CD4-positive, alpha-beta T cell treated with Interleukin-12 subunit alpha and Interleukin-12 subunit beta, for 1 hour (primary cell): Measurements from ENCODE around the gene ASPN.

Experiments used
- DNase-seq: peaks from one replicate; pipeline ENCODE4 v3.0.0-alpha.2; 2020

Gene ASPN

DNA sequence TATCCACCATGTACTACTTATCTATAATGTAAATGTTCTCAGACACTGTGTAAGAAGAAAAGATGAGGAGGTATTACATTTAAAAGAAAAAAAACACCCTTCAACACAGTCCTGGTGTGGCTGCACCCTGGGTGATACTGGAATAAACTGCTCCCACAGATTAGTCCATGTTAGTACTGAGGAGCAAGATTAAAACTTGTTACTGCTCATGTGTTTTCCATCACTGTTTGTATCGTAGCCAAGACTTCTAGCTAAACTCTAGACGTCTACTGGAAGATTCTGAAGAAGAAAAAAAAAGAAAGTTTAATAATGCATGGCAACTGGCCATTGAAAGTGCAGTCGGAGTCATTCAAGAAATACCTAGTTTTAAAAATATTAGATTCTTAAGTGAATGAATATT is at the start of gene ASPN:
Gene ASPN (minus strand): TSS at position 178 of the 400 bp plus-strand sequence.
- no peak for DNase-seq

DNA sequence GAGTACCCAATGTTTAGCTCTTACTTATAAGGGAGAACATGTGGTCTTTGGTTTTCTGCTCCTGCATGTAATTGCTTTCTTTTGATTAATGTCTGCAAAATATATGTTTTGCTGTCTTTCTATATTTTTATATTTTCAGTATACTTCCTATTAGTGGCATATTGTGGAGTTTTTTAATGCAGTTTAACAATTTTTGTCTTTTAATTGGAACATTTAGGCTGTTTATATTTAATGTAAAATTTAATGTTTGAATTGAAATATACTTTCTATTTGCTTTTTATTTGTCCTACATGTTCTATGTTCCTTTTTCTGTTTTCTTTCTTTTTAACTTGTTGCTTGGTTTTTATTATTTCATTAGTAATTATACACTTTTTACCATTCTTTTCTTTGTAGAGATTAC is 48.6 kb upstream of the ASPN start:
- no peak for DNase-seq

DNA sequence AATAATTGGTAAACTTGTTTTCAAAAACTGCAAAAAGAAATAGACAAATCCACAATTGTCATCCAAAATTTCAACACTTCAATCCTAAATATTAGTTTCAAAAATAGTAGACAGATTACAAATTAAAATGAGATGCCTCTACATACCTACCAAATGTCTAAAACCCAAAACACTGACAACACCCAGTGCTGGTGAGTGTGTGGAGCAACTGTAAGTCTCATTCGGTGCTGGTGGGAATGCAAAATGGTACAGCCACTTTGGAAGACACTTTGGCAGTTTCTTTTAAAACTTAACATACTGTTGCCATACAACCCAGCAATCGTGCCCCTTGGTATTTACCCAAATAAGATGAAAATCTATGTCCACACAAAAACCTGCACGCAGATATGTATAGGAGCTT is 46.8 kb upstream of the ASPN start:
- no peak for DNase-seq

DNA sequence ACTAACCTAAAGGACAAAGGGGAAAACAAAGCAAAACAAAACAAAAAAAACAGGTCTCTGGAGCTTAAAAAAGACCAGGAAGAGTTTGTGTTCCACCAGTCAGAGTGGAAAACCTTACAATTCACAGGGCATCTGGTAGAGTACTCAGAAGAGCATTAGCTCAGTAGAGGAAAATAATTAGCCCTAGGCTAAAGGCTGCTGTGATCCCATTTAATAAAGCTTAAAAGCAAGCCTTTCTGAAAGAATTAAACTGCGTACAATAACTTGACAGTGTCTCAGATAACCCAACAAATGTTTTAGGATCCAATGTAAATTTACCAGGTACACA is 46.2 kb upstream of the ASPN start:
- DNase-seq = no peak

DNA sequence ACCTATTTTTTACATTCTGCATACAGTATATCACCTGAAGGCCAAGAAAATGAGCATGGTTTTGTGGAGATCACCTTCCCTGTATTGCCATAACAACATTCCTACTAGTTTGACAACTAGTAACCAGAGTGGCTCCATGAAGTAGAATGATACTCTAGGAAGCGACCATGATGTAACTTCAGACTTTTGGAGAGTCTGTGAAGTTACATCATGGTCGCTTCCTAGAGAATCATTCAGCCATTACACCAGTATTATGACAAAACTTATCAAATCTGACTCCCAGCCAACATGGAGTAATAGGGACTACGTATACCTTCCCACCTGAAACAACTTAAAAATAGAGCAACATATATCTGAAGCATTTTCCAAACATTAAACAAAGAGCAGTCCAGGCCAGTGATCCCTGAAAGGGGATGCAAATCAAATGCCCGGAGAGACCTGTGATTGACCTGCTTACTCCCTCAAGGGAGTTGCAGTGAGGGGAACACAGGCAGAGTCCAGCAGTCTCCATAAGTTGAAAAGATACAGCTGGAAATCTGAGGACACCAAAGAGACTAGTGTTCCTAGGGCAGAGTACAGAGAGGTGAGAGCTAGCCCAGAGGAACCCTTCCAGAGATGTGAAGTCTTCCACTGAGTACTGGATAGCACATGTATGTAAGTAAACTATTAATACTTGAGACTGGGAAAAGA is 45.7 kb upstream of the ASPN start:
- no peak for DNase-seq

DNA sequence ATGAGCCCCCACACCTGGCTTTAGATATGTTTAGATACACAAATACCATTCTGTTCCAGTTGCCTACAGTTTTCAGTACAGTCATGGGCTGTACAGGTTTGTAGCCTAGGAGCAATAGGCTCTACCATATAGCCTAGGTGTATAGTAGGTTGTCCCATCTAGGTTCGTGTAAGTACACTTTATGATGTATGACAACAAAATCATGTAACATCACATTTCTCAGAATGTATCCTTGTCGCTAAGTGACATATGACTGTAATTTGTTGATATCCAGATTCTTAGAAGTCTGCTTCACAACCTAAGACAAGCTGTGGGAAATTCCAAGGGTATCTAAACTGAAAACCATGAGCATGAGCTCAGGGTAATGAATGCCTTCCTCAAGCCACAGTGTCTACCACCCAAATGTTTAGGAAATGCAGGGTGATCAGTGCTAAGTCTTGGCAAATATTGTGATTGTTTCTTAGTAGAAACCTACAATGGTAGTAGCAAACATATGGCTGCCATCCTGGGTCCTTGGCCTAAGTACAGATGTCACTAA is 45.1 kb upstream of the ASPN start:
- no peak for DNase-seq

DNA sequence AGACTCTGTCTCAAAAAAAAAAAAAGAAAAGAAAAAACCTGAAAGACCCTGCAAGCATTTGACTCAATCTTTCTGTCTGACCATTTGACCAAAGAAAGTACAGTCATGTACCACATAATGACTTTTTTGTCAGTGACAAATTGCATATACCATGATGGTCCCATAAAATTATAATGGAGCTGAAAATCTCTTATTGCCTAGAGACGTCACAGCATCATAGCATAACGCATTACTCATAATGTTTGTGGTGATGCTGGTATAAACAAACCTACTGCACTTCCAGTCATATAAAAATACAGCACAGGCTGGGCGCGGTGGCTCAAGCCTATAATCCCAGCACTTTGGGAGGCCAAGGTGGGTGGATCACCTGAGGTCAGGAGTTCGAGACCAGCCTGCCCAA is 43.0 kb upstream of the ASPN start:
- no peak for DNase-seq

DNA sequence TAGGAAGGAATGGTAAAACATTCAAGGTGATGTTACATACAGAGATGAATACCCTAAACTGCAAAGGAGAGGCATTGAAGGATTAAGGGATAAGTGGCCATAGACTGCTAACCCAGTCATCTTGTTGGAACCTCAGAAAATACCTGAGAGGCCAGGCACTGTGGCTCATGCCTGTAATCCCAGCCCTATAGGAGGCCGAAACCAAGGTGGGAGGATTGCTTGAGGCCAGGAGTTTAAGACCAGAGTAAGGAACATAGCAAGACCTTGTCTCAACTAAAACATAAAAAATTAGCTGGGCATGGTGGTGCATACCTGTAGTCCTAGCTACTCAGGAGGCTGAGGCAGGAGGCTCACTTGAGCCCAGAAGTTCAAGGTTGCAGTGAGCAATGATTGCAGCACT is 42.6 kb upstream of the ASPN start:
- DNase-seq = no peak

DNA sequence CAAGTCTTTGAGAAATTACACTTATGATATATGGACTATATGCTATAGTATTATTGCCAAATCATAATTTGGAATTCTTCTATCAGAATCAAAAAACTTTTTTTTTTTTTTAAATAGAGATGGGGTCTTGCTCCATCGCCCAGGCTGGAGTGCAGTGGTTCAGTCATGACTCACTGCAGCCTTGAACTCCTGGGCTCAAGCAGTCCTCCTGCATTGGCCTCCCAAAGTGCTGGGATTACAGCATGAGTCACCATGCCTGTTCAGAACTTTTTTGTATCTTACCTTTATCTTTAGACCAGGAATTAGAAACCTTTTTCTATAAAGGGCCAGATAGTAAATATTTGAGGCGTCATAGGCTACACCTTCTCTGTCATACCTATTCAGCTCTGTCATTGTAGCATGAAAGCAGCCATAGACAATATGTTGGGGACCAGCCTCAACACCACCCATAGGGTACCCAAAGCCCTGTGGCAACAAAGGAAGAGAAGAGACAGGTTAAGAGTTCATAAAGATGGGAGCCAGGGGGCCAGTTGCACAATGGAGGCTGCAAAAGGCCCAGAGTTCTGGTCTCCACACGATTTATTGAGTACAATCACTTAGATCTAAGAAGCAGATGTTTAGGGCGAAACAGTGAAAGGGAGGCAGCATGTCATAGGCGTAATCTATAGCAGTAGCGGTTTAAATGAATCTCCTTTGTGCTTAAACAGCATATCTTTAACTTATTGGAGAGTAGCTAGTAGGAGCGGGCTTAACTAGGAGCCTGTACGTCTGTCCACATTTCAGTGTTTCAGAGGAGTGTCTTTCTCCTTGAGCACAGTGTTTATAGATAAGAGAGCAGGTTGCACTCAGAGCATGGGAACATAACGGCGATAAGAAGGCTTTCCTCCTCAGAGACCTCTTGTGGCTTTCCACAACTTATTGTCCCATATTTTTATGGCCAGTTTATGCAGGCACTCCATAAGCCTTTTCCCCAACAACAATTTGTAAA is 41.0 kb upstream of the ASPN start:
- DNase-seq = no peak

DNA sequence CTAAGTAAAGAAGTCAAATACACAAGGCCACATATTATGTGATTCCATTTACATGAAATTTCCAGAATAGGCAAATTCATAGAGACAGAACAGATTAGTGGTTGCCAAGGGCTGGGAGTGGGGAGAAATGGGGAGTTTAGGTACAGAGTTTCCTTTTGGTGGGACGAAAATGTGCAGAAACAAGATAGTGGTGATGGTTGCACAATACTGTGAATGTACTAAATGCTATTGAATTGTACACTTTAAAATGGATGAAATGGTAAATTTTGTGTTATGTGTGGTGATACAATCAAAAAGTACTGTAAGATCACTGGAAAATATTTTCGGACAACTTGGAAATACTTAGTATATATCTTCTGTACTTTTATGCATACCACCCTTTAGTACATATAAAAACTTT is 38.5 kb upstream of the ASPN start:
- no peak for DNase-seq

DNA sequence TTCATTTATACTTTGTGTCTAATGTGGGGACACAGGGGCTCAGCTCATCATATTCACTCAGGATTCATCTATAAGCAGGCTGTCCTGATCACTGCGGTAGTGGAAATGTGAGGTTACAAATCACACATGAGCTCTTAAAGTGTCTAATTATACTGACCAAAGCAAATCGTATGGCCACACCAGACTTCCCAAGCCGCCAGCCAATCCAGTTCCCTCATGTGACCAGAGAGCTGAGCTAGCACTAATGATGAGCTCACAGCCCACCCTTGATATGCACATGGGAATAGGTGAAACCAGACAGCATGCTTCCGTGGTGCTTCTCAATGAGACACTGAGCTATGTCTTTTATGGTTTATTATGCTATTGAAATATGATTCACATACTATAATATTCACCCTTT is 35.9 kb upstream of the ASPN start:
- no peak for DNase-seq

DNA sequence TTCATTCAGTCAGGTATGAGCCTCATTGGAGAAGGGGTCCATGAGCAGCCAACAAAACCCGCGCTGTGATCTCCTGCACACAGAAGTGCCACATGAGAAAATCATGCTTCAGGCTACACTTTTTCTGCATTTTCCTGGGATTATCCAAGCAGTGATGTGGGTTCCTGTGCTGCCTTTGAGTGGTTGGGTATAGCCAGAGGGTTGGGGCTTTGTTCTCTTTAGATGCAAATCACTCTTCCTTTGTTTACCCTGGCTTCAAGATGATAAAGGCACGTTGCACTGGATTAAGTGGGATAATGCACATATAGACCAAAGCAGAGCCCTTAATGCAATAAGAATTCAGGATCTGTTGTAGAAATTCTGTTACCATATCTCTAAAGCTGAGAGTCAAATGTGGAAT is 34.7 kb upstream of the ASPN start:
- no peak for DNase-seq

DNA sequence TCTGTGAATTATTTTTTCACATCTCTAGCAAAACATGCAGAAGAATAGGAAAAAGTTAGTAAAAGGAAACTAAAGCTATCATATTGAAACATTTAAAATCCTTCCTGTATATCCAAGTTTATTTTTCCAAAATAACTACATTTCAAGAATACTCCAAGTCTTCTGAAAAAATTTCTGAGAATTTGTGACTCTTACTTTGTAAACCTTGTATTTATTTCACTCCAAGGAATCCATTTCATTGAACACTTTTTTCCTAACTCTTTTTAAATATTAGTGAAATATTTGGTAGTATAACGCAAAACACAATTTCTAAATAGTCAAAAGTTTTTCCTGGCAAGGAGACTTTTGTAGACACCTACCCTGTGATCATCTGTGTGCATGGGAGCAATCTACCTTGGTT is 34.2 kb upstream of the ASPN start:
- no peak for DNase-seq

DNA sequence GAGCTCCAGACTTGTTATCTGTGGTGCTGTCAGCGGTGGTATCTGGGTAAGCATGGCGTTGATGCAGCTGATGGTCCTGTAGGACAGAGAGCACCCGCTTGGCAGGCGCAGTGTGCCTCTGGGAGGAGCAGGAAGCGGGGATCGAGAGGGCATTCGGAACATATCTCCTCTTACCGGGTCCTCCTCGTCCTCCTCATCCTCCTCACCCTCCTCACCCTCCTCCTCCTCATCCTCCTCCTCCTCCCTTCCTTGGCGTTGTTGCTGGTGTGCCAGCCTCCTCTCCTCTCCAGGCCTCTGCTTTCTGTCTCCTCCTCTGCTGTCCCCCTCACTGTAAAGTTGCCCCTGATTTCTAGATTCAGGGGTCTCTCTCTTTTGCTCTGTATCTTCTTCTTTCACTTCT is 32.3 kb upstream of the ASPN start:
- no peak for DNase-seq

DNA sequence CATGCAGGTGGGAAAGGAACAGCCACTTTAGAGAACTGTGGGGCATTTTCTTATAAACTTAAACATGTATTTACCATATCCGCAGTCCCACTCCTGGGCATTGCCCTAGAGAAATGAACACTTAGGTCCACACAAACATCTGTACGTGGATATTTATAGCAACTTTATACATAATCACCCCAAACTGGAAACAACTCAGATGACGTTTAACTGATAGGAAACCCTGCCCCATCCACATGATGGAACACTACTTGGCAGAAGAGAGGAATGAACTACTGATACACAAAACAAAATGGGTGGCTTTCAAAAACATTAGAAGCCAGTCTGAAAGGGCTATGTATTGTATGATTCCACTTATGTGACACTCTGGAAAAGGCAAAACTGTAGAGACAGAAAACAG is 31.0 kb upstream of the ASPN start:
- DNase-seq = no peak

DNA sequence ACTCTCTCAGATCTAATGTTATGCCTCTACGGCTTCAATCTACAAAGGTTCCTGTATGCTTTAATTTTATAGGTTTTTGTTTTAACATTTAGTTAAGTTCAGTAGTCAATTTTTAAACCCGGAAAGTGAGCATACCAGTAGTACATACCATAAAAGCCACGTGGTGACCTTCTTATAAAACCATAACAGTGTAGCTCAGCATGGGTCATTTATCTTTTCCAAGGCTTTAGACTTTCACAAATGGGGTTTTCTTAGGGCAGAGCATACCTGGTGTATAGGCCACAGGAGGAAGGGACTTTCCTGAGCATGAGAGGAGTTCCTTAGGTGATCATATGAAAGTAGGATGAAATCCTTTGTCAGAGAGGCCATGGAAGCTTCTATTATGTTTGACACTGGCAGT is 30.3 kb upstream of the ASPN start:
- DNase-seq = no peak

DNA sequence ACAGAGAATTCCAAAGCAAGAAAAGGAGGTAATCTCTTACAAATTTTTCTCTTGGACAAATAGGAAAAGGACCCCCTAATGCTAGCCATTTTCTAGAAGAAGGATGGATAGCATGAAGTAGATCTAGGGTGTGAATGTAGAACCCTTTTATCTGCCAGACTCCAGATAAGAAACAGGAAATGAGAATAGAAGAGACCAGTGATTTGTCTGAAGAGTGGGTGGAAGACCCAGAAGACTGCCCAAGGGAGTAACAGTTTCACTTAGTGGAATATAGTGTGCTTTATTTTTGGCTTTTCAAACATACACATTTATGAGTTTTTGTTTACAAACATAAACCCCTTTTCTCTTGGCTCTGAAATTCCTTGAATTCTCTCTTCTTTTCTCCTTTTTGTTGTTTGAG is 28.4 kb upstream of the ASPN start:
- DNase-seq = no peak

DNA sequence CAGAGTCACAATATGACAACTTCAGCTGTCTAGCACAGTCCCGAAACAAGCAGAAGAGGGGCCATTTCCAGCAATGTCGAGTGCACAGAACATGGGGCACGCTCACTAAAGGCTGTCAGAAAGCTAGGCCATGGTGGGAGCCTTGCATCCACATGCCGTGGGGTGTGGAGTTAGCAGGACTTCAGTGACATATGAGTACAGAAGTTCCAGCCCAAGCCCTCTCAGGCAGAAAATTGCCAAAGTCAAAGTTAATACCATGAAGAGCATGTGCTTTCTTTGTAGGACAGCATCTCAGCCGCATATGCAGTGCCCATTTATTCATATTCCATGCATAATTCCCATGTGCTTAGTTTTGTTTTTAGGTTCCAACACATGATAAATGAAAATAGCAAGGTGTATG is 26.7 kb upstream of the ASPN start:
- DNase-seq = no peak

DNA sequence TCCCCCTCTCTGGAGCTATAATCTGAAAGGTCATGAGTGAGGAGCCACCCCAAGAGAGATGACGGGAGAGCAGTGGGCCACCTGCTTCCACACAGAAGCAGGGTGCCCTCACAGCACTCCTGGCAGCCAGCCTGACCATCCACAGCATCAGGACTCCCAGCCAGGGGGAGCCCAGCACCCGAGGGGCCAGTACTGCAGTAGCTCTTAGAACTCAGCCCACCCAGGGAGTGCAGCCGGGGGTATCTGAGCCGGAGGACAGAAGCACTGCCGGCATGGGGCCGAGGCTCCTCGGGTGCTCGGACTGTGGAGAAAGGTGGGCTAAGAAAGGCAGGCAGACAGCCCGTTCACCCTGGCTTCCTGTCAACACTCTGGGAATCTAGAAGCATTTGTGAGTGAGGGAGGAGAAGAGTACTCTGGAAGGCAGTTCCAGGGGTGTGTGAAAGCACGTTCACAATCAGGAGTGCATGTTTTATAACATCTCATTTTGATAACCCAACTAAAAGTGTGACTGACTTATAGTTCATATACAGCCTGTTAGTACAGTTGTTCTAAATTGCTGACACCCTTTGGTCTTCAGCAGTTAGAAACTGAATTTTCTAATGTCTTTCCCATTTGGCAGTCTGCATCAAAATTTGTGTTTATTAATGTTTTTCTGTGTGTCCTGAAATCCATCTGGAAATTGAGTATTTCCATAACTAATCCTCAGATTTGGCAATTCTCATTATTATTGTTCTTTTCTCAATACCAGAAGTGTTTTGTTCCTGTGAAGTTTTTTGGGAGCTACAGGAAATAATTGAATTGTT is 25.9 kb upstream of the ASPN start:
- no peak for DNase-seq

DNA sequence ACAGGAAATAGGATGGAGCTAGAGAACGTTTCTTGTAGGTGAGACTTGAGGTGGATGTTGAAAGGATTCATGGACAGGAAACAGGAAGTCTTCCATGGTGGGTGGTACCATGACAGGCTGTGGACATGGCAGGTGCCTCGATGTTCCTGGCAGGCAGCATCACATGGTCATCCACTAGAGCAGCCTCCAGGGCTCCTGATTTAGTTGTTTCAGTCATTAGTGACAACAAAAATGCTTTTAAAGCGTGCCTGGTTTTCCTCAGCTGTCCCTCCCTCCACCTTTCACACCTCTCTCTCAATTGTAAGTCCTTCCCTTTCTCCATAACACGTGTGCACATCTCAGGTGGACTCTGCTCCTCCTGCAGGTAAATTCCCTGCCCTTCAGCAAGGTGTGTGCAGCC is 25.2 kb upstream of the ASPN start:
- no peak for DNase-seq

DNA sequence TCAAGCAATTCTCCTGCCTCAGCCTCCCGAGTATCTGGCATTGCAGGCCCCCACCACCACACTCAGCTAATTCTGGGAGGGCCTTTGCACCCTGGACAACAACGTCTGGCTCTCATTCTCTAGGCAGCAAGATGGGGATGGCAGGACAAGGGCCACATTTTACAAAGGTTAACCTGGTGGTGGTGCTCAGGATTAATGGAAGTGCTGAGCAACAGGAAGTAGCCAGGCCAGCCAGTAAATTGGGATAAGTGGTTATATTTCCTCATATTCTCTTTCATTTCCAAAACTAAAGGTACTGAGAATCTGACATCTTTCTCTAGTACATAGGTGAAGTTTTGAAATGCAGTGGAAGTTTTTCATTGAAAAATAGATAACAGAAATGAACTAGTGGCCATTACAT is 24.7 kb upstream of the ASPN start:
- no peak for DNase-seq

DNA sequence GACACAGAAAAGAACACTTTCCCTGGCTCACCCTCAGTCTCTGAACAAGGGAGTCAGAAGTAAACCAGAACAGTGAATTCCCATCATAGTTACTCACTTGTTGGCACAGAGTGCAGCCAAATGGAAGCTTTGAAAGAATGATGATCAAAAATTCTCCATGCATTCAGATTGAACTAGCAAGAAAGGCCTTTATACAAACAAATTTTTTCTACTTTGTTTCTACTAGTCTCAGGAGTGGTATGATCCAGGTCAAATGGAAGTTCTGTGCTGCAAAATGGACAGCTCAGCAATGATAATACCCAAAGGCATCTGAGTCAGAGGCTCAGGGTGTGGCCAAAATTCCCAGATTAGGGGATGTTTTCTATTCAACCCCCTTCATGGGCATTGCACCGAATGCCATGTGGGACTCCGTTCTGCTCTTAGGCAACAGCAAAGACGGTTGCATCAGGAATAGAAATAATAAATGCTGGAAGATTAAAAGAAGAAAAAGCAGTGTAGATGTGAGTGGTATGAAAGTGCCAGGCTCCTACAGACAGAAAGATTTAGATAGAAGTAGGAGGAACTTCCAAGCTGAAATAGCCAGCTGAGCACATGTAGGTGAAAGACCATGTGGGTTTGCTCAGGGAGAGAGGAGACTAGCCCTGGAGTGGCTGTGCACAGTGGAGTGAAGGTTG is 24.0 kb upstream of the ASPN start:
- DNase-seq = no peak

DNA sequence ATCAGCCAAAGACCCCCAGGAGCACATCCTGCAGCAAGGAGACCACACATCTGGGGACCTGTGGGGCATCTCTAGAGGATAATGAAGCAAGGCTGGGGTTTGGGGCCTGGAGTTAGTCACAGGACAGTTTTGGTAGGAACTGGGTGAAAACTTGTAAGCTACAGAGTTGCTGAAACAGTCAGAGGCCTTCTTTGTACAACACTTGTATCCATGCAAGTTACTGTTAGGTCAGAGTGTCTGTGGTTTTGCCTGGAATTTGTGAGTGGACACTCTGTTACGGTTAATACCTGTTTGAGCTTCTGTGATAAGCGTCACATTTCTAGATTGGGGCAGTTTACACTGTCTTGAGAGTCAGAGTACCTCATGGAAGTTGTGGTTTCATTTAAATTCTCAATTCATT is 22.6 kb upstream of the ASPN start:
- no peak for DNase-seq
